Activated T-cell treated with anti-CD3 and anti-CD28 coated beads, Interleukin-2, amount 50 U/mL, for 24 hours (primary cell): ENCODE results near the gene PRRC2B.

ENCODE experiments used
- DNase-seq: peaks from one replicate; pipeline ENCODE4 v3.0.0-alpha.2; 2020
- H3K27ac Mint-ChIP-seq: 2 replicates; pipeline ENCODE4 v1.8.0; 2020; ENCODE audit warnings: mild to moderate bottlenecking, mixed read lengths
- H3K27me3 Mint-ChIP-seq: 2 replicates; pipeline ENCODE4 v1.8.0; 2020; ENCODE audit warnings: mixed read lengths
- H3K36me3 Mint-ChIP-seq: 2 replicates; pipeline ENCODE4 v1.8.0; 2020; ENCODE audit warnings: low read depth, mixed read lengths
- H3K4me1 Mint-ChIP-seq: 2 replicates; pipeline ENCODE4 v1.8.0; 2020; ENCODE audit warnings: low read depth, mixed read lengths
- H3K4me3 Mint-ChIP-seq: 2 replicates; pipeline ENCODE4 v1.8.0; 2020; ENCODE audit warnings: mild to moderate bottlenecking, moderate library complexity, mixed read lengths
- H3K9me3 Mint-ChIP-seq: 2 replicates; pipeline ENCODE4 v1.8.0; 2020; ENCODE audit warnings: mixed read lengths

The PRRC2B gene

DNA sequence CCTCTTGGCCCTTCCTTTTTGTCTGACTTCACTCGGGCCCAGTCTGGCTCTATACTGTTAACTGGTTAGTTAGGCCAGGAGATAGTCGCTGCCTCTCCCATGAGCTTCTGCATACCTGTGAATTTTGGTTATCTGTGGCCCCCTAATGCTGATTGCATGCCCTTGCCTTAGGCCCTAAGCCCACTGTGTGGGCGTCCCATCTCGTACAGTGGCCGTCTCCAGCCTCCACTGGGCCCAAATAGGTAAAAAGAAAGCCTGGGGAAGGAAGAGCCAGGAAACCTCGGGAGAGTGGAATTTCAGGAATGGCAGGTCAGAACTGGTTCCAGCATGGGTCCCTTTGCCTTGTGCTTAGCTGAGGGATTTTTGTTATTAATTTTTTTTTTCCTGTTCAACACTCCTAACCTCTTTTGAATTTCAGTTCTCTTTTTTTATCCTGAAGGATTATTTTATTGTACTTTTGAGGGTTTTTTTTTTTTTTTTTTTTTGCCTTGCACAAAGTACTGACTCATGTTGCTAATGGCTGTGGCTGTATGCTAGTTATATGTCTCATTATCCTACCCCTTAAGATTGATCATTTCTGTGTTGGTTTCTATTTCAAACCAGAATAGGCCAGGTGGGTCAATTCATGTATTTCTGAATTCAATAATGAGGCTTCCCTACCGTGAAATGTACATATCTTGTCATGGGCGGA is 3.4 kb downstream of the PRRC2B start:
- H3K27ac Mint-ChIP-seq: peak overlapping the region; percentile 96
- H3K36me3 Mint-ChIP-seq: peaks cover 50% of the 10 kb centered on the region
- no peaks in the 10 kb centered on the region for H3K27me3 Mint-ChIP-seq
- H3K4me1 Mint-ChIP-seq: peaks cover 70% of the 10 kb centered on the region
- no peak for DNase-seq
- H3K4me3 Mint-ChIP-seq: peak overlapping the region; percentile 92
- no peaks in the 10 kb centered on the region for H3K9me3 Mint-ChIP-seq

DNA sequence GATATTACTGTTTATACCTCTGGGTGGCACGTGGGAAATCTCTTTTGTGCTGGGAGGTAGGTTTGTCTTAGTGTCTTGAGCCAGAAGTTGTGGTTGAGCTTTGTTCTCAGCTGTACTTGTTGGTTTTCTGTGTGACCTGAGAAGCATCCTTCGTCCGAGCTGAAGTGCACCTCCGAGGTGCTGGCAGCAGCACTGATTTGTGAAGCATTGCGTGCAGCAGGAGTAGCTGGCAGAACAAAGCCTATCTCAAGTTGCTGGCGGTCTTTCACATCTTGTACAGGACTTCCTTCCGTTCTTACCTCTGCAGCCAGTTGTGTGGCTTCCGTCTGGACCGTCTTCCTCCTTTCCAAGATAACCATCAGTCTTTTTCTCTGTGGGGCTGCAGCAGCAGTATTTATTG is 4.3 kb downstream of the PRRC2B start:
- Mint-ChIP-seq H3K4me1 (peaks cover 76% of the 10 kb centered on the region), H3K27ac (peak overlapping the region; percentile 96), H3K27me3 (no peaks in the 10 kb centered on the region), H3K4me3 (peak overlapping the region; percentile 92), H3K9me3 (no peaks in the 10 kb centered on the region), H3K36me3 (peaks cover 58% of the 10 kb centered on the region)
- DNase-seq: peak; percentile 52

DNA sequence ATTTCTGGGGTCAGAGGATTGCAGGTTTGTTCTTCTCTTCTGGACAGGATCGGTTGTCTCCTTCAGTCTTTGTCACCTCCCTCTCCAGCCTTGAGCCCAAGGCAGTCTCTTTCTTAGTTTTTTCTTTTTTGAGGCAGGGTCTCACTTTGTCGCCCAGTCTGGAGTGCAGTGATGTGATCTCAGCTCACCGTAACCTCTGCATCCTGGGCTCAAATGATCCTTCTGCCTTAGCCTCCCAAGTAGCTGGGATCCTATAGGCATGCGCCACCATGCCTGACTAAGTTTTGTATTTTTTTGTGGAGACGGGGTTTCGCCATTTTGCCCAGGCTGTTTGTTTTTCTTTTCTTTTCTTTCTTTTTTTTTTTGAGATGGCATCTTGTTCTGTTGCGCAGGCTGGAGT is 6.1 kb downstream of the PRRC2B start:
- Mint-ChIP-seq H3K27me3 (no peaks in the 10 kb centered on the region), H3K27ac (peak overlapping the region; percentile 38), H3K36me3 (peaks cover 65% of the 10 kb centered on the region), H3K4me1 (peaks cover 86% of the 10 kb centered on the region), H3K4me3 (peak overlapping the region; percentile 21), H3K9me3 (no peaks in the 10 kb centered on the region)
- no peak for DNase-seq

DNA sequence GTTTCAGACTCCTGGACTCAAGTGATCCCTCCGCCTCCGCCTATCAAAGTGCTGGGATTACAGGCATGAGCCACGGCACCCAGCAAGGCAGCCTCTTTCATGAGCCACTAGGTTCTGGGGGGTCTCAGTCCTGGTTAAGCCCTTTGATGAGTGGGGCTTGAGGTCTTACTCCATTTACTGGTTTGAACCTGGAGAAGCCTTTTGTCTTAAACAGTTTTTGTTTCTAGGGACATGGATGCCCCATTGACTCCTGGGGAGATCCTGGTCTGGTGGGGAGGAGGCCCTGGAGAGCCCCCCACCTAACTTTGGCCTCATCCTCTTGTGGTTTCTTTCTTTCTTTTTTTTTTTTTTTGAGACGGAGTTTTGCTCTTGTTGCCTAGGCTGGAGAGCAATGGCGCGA is 6.7 kb downstream of the PRRC2B start:
- Mint-ChIP-seq H3K27ac (peak overlapping the region; percentile 38), H3K9me3 (no peaks in the 10 kb centered on the region), H3K4me3 (no peak overlapping the region), H3K36me3 (peaks cover 61% of the 10 kb centered on the region), H3K27me3 (no peaks in the 10 kb centered on the region), H3K4me1 (peaks cover 88% of the 10 kb centered on the region)
- no peak for DNase-seq

DNA sequence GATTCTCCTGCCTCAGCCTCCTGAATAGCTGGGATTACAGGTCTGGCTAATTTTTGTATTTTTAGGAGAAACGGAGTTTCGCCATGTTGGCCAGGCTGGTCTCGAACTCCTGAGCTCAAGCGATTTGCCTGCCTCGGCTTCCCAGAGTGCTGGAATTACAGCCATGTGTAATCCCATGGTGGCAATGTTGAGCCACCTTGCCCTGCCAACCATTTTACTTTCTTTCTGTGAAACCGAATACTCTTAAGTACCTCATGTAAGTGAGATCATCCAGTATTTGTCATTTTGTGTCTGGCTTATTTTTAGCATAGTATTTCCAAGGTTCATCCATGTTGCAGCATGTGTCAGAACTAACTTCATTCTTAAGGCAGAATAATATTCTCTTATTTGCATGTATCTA is 8.2 kb downstream of the PRRC2B start:
- peak overlapping the region; percentile 28 for H3K4me3 Mint-ChIP-seq
- no peaks in the 10 kb centered on the region for H3K27me3 Mint-ChIP-seq
- H3K36me3 Mint-ChIP-seq: peaks cover 54% of the 10 kb centered on the region
- peaks cover 89% of the 10 kb centered on the region for H3K4me1 Mint-ChIP-seq
- H3K9me3 Mint-ChIP-seq: no peaks in the 10 kb centered on the region
- H3K27ac Mint-ChIP-seq: peak overlapping the region; percentile 78
- DNase-seq: no peak

DNA sequence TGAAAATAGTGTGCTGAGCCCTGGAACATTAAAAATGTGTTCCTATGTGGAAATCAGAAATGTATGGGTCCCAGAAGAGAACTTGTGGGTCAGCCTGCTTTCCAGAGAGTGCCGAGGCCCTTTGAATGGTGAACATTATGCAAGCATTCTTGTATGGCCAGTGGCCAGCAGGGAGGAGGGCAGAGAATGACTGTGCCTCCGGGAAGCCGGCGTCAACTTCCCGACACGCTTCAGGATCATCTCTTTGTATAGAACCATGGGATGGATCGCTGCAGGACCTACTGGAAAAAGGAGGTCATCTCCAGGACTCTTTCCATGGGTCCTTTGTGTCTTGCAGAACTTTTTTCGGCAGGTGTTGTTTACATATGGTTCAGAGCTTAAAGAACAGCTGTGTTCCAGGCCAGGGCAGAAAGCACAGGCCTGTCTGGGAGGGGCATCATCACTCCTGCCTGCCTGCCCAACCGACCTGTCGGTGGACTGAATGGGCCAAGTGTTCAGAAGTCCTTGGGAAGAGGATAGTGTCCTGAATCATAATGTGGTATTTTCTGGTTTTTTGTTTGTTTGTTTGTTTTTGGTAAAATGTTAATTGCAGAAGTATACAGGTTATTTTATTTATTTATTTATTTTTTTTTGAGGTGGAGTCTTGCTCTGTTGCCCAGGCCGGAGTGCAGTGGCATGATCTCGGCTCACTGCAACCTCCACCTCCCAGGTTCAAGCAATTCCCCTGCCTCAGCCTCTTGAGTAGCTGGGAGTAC is 9.0 kb downstream of the PRRC2B start:
- Mint-ChIP-seq H3K27ac (peak overlapping the region; percentile 78), H3K4me1 (peaks cover 89% of the 10 kb centered on the region), H3K36me3 (peaks cover 46% of the 10 kb centered on the region), H3K4me3 (peak overlapping the region; percentile 28), H3K9me3 (no peaks in the 10 kb centered on the region), H3K27me3 (no peaks in the 10 kb centered on the region)
- no peak for DNase-seq

DNA sequence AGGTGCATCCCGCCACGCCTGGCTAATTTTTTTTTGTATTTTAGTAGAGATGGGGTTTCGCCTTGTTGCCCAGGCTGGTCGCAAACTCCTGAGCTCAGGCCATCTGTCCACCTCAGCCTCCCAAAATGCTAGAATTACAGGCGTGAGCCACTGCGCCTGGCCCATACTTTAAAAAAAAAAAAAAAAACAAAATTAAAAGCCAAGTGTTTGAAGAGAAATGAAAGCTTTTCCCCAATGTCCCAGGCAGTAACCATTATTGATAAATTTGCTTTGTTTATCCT is 9.5 kb downstream of the PRRC2B start:
- peaks cover 41% of the 10 kb centered on the region for H3K36me3 Mint-ChIP-seq
- no peak overlapping the region for H3K4me3 Mint-ChIP-seq
- H3K4me1 Mint-ChIP-seq: peaks cover 89% of the 10 kb centered on the region
- no peak overlapping the region for H3K27ac Mint-ChIP-seq
- no peak for DNase-seq
- no peaks in the 10 kb centered on the region for H3K9me3 Mint-ChIP-seq
- no peaks in the 10 kb centered on the region for H3K27me3 Mint-ChIP-seq

DNA sequence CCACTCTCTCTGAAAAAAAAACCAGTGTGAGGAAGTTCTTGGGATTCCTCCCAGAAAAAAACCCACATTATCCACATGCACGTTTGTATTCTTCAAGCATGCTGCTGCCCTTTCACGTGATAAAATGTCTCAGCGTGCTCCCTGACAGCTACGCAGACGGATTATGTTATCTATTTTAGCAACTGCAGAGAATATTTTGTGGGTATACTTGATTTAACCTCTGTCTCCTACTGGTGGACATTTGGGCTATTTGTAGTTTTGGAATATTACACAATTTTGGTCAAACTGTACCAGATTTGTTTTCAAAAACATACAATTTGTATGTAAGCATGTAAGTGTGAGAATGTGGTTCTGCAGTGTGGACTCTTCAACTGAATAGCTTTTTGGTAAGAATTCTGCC is 10.7 kb downstream of the PRRC2B start:
- Mint-ChIP-seq H3K9me3 (no peaks in the 10 kb centered on the region), H3K4me3 (peak overlapping the region; percentile 67), H3K27me3 (no peaks in the 10 kb centered on the region), H3K36me3 (peaks cover 43% of the 10 kb centered on the region), H3K27ac (peak overlapping the region; percentile 86), H3K4me1 (peaks cover 90% of the 10 kb centered on the region)
- DNase-seq: no peak

DNA sequence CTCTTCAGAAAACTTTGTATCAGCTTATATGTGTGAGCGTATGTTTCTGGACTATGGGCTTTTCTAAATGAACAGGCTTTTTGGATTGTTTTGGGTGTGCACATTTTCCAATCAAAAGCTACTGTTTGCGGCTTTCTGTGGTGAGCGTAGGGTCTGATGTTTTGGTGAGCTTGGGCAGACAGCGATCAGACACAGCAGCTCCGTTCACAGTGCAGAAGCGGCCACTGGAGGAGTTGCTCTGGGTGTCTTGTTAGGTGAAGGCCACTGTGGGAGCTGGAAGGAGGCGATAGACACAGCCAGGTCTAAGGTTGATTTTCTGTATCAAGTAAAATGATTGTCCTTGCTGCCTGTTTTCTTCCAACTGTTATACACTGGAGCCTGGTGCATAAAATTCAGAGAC is 11.1 kb downstream of the PRRC2B start:
- H3K36me3 Mint-ChIP-seq: peaks cover 42% of the 10 kb centered on the region
- peak overlapping the region; percentile 86 for H3K27ac Mint-ChIP-seq
- no peaks in the 10 kb centered on the region for H3K27me3 Mint-ChIP-seq
- DNase-seq: no peak
- no peaks in the 10 kb centered on the region for H3K9me3 Mint-ChIP-seq
- peak overlapping the region; percentile 67 for H3K4me3 Mint-ChIP-seq
- H3K4me1 Mint-ChIP-seq: peaks cover 91% of the 10 kb centered on the region

DNA sequence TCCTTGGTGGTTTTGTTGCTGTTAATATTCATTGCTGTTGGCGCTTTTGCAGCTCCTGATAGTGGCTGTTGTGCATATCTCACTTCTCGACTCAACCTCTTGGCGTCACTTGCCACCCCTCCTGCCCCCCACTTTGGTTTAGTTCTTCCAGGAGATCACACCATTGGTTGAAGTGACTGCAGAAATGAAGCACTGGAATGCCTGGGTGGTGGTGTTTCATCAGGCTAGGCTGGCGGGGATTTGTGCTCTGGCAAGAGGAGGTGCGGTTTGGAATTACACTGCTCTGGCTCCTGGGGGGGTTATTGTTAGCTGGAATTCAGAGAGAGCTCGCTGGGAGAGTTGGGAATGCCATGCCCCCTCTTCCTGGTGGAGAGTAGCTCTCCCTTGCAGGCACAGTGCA is 11.5 kb downstream of the PRRC2B start:
- Mint-ChIP-seq H3K36me3 (peaks cover 45% of the 10 kb centered on the region), H3K9me3 (no peaks in the 10 kb centered on the region), H3K4me3 (peak overlapping the region; percentile 67), H3K27ac (peak overlapping the region; percentile 86), H3K27me3 (no peaks in the 10 kb centered on the region), H3K4me1 (peaks cover 91% of the 10 kb centered on the region)
- no peak for DNase-seq

DNA sequence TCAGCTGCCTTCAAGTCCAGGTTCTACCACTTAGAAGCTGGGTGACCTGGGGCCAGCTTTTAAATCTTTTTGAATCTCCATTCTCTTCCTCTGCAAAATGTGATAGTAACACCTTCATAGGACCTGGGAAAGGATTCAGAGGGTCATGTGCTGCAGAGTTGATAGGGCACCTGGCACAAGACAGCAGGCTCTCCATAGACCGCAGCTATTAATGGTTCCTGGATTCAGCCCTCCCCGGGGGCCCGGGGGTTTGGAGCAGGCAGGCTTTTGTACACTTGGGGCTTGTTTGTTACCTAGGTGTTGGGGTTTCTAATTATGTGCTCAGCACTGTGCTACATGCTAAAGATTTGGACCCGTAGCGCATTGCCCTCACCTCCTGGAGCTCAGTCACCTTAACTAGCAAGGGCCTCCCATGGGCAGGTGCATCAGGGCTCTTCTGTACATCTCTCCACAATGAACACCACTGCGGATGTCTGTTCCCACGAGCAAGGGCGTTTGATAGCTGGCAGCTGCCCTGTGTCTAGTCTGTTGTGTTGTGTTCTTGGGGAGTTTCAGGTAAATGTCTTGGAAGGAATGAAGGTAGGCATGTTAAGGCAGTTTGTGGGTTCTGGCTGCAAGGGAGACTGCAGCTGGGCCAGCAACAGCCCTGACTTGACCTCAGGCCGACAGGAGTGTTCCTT is 12.1 kb downstream of the PRRC2B start:
- peak overlapping the region; percentile 89 for H3K27ac Mint-ChIP-seq
- peaks cover 43% of the 10 kb centered on the region for H3K36me3 Mint-ChIP-seq
- peak overlapping the region; percentile 67 for H3K4me3 Mint-ChIP-seq
- peaks cover 90% of the 10 kb centered on the region for H3K4me1 Mint-ChIP-seq
- no peaks in the 10 kb centered on the region for H3K27me3 Mint-ChIP-seq
- DNase-seq: no peak
- no peaks in the 10 kb centered on the region for H3K9me3 Mint-ChIP-seq

DNA sequence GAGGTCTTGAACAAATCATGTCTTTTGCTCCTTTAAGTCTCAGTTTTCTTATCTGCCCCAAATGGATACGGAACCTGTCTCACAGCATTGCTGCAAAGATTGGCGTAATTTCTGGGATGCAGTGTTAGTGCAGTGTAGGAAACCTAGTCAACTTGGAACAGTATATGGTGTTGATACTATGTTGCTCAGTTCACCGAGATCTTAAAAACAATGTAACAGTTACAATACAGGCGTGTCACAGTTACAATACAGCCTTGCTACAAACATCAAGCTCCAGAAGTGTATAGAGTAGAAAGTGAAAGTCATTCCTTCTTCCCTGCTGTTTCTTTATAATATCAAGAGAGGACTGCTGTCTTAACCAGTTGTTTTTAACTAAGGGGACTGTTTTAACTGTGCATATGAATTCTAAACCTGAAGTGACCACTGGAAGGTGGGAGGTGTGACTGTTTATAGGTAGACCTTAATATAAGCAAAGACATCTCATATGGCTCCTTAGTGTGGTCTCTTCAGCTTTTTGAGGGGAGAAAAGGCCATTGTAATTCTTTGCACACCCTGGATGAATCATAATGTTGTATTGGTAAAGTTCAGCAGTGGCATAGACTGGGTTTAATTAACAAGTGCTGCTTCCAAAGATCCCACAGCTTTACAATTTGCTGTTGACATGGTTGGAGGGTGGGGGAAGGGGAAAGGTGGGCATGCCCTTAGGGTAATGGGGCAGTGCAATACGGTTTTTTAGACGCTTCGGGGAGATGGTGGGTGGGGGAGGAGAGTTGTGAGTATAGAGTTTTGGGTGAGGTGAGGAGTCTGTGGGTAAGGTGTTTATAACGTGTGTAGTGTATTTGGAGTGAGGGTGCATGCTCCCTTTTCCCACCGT is 12.9 kb downstream of the PRRC2B start:
- Mint-ChIP-seq H3K27me3 (no peaks in the 10 kb centered on the region), H3K9me3 (no peaks in the 10 kb centered on the region), H3K27ac (peak overlapping the region; percentile 89), H3K4me1 (peaks cover 90% of the 10 kb centered on the region), H3K36me3 (peaks cover 39% of the 10 kb centered on the region), H3K4me3 (peak overlapping the region; percentile 67)
- DNase-seq: no peak

DNA sequence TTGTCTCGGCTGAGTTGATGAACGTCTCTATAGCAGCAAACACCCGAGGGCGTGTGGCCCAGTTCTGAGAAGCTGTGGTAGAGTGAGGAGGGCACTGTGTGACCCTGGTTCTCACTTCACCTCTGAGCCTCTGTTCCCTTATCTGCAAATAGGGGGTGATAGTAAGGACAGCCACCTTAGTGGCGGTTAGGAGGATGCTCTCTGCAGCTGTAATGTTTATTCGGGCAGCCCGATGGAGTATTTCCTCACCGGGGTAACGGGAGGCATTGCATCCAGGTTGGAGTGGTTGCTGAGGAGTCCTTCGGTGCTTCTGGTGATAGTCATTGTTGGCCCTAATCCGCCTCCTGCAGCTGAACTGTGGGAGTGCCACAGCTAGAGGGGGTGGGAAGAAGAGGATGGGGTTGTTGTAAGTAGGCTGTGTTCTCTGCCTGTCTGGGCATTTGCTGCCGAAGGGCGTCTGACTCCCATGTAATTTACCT is 13.9 kb downstream of the PRRC2B start:
- peaks cover 88% of the 10 kb centered on the region for H3K4me1 Mint-ChIP-seq
- peaks cover 35% of the 10 kb centered on the region for H3K36me3 Mint-ChIP-seq
- H3K4me3 Mint-ChIP-seq: peak overlapping the region; percentile 67
- H3K27ac Mint-ChIP-seq: peak overlapping the region; percentile 89
- H3K27me3 Mint-ChIP-seq: no peaks in the 10 kb centered on the region
- no peak for DNase-seq
- no peaks in the 10 kb centered on the region for H3K9me3 Mint-ChIP-seq

DNA sequence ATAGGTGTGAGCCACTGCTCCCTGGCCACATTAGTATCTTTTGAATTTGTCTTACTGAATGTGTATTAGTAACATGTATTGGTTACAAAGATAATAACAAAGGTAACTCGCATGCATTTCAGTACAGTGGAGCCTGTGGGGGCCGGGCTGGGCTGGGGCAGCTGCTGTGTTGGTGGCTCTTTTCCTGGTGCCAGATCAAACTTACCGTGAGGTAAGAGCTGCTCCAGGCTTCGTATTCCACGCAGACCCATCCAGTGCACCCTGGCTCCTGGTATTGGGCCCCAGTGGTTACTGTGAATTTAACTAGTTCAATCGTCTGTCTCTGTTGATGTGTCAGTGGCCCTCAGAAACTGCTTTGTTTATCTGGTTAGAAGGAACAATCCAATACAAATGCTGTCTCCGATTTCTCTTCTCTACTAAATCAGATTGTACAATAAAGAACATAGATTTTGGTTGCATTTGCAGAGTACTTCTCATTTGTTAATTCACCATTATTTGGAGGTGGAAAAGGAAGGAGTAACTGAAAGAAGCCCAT is 15.6 kb downstream of the PRRC2B start:
- Mint-ChIP-seq H3K27me3 (no peaks in the 10 kb centered on the region), H3K4me3 (peak overlapping the region; percentile 58), H3K9me3 (no peaks in the 10 kb centered on the region), H3K36me3 (peaks cover 42% of the 10 kb centered on the region), H3K27ac (peak overlapping the region; percentile 89), H3K4me1 (peaks cover 91% of the 10 kb centered on the region)
- DNase-seq: no peak
